Dermis microvascular lymphatic vessel endothelial cell (primary cell): ENCODE measurements around the gene OR2T1. TPM values are rescaled to one million over a fixed set of nuclear protein-coding genes. Genes with fewer than 3 reads are reported as not detected.
"Not testable (repeated sequence)": the region's sequence is repeated elsewhere in the genome, so short reads cannot be mapped to it uniquely, and the experiment has no call there.

Source experiments
- DNase-seq, 2 donors: peaks; one replicate each; pipeline versions ENCODE4 v3.0.0 to v3.0.0-alpha.2; 2010; ENCODE audit warnings: low read depth in 2 of 2
- total RNA-seq: library from RNA; depleted of rRNA; stranded (reverse); fragments of >200 nt; gene quantifications from 2 replicates; pipeline ENCODE4 v1.2.1, GENCODE V29; 2014

Gene OR2T1
- total RNA-seq, 1 donor from 2014 or later = not detected

DNA sequence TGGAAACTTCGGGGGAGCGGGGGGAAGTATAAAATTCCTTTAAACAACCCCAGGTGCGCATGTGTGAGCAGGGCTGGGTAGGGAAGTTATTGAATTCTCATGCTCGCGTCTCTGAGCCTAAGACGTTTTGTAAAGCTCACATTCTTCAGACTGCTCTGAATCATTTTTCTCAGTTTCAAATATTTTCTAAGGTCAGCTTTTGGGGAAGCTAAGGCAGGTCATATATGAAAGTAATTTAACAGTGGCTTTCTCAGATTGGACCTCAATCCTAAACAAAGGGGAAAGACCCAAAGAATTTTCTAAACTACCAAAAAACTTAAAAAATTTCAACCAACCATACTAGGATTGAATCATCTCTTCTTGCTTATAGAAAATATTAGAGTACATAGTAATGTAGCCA, 32.1 kb downstream of the OR2T1 start:
- DNase-seq = not testable (repeated sequence)

GRCh38 chr1:248436303-248436702, 33.5 kb downstream of the OR2T1 start:
- not testable (repeated sequence) for DNase-seq

- DNase-seq = not testable (repeated sequence)
These were observed 35.8 kb downstream of the OR2T1 start for GRCh38 chr1:248438668-248439067.

GRCh38 chr1:248439283-248439682, 36.4 kb downstream of the OR2T1 start:
- DNase-seq = not testable (repeated sequence)

GRCh38 chr1:248442500-248443277, 39.8 kb downstream of the OR2T1 start:
- not testable (repeated sequence) for DNase-seq

DNA sequence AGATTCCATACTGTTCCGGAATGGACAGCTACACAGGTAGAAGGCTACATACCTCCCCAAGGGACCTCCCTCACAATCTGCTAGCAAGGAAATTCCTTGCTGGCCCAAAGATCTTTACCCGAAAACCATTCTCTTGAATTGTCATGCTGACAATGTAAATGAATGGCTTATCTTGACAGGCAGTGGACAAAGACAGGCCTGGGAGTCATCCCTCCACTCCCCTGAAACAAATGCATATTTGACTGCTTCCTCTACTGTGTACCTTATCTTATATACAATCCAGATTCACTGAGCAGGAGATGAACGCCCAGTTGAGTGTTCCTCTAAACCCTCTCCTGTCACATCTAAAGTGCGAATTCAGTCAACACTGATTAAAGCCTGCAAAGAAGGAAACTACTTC, 41.8 kb downstream of the OR2T1 start:
- DNase-seq = not testable (repeated sequence)

DNA sequence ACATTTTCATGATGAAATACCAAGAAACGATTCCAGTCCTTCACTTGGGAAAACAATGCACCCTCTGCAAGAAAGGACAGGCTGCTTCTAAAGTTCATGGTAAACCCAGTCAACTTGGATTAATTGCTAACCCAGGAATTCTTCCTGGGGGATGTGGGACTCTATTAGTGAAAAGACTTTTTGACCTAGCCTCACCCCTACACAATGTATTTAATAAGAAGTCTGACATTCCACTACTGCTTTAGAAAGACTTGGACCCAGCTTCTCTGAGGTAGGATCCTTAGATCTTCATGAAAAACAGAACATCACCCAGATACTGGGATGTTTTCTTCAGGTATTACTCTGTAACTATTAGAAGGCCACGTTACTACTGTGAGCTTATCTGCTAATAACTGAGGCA, 42.6 kb downstream of the OR2T1 start, which contains the start of gene OR2T2:
Gene OR2T2, plus strand, starts transcription at position 239 of the 400 bp plus-strand sequence. CDS start 7,161 bp downstream, outside the sequence.
- not testable (repeated sequence) for DNase-seq

- DNase-seq = not testable (repeated sequence)
These were observed 45.7 kb downstream of the OR2T1 start for GRCh38 chr1:248448409-248449074.

DNA sequence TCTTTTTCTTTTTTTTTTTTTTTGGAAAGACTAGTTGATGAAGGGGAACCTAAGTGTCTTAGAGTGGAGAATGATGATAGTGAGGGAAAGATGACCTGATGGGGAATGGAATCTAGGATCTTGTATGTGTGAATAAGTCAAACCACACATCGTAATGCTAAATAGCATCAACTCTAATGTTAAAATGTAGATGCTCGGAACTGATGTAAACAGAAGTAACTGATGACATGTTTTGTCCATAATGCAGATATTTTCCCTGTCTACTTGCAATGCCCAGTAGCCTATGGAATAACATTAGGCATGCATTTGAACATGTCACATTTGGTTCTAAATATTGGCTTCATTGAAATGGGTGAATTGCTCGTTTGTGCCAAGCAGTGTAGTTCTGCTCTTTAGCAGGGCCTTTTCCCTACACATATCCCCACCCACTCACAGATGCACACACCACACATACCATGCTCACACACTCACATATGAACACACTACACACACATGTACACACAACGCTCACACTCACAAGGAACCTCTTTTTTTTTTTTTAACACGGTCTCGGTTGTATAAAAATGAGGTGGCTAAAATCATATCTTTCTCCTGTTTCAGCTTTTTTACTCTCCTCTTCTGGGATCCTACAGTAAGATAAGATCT, 47.1 kb downstream of the OR2T1 start:
- not testable (repeated sequence) for DNase-seq

DNA sequence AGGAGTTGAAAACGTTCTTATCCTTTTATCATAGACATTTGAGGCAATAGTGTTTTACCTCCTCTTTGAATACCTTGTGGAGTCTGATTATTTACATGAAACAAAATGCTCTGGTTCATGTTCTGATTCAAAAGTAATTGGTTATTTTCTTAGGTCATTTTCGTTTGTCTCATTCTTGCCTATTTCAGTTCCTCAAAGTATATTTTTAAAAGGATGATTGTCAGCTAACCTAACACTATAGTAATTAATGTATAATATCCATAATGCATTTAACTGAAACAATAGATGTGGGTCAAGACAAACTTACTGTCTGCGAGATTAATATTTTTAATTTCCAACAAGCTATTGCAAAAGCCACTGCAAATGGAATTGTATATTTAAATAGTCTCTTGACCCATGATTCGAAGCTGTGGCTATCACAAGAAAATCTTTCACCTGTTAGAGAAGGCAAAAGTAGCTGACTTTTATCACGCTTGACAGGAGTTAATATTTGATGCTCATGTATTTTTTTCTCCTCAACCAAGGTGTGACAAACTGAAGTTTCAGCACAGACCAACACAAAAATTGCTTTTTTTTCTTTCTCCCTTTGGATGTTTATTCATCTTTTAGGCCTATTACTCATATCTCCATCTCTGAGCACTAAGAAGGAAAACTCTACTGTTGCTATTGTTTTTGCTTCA, 47.8 kb downstream of the OR2T1 start:
- DNase-seq = not testable (repeated sequence)

GRCh38 chr1:248453619-248454018, 50.8 kb downstream of the OR2T1 start:
- DNase-seq = not testable (repeated sequence)

DNA sequence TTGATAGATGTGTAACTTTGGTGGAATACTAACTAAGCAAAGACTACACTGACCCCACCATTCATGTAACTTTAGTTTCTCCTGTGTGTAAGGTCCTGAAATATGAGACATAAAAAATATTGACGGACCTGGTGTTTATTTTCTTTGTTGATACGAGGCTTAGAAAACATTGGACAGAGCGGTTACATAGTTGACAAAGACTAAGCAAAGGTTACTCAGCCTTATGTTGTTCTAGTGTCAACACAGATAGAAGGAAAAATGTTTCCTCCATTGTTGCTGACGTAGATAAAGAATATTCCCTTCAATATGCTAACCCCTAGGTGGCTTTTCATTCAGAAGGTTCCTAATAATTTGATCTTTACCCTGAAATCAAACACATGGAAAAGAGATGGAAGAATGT, 52.2 kb downstream of the OR2T1 start:
- not testable (repeated sequence) for DNase-seq

DNA sequence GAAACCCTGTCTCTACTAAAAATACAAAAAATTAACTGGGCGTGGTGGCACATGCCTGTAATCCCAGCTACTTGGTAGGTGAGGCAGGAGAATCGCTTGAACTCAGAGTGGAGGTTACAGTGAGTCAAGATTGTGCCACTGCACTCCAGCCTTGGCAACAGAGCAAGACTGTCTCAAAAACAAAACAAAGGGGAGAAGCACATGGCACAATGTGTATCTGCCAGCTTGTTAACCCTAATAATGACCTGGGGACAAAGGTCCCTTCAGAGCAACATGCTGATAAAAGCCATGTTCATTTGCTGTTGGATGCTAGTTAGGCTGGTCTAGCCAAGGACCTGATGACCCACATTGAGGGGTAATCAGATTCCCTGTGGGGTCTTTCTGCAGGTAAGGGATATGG, 53.8 kb downstream of the OR2T1 start:
- DNase-seq = not testable (repeated sequence)

Other genes with a start within 250 kb of the OR2T1 start
- gene OR2M2, start 228.2 kb upstream of the OR2T1 start, total RNA-seq = not detected in 2 replicates
- not detected in 2 replicates for gene OR2M3, start 205.8 kb upstream of the OR2T1 start, total RNA-seq
- not detected in 2 replicates for gene OR2M4, start 171.6 kb upstream of the OR2T1 start, total RNA-seq
- not detected in 2 replicates for gene OR2T33, start 125.1 kb upstream of the OR2T1 start, total RNA-seq
- gene OR2T12, start 99.6 kb upstream of the OR2T1 start, total RNA-seq = not detected in 2 replicates
- gene OR2M7, start 78.5 kb upstream of the OR2T1 start, total RNA-seq = not detected in 2 replicates
- gene OR14C36, start 54.3 kb upstream of the OR2T1 start, total RNA-seq = not detected in 2 replicates
- gene OR2T4, start 41.4 kb upstream of the OR2T1 start, total RNA-seq = not detected in 2 replicates
- gene OR2T6, start 27.3 kb upstream of the OR2T1 start, total RNA-seq = not detected in 2 replicates
- not detected in 2 replicates for gene OR2T2, start 42.6 kb downstream of the OR2T1 start, total RNA-seq
- not detected in 2 replicates for gene OR2T3, start 70.3 kb downstream of the OR2T1 start, total RNA-seq
- not detected in 2 replicates for gene OR2T5, start 85.5 kb downstream of the OR2T1 start, total RNA-seq
- not detected in 2 replicates for gene OR2G6, start 105.0 kb downstream of the OR2T1 start, total RNA-seq
- gene OR2T29, start 159.7 kb downstream of the OR2T1 start, total RNA-seq = not detected in 2 replicates
- gene OR2T34, start 171.7 kb downstream of the OR2T1 start, total RNA-seq = not detected in 2 replicates
- not detected in 2 replicates for gene OR2T10, start 194.7 kb downstream of the OR2T1 start, total RNA-seq
- gene OR2T11, start 232.0 kb downstream of the OR2T1 start, total RNA-seq = not detected in 2 replicates
- gene OR2T35, start 242.2 kb downstream of the OR2T1 start, total RNA-seq = not detected in 2 replicates